ENCODE measurements around the gene FBXO27.

Gene FBXO27

DNA sequence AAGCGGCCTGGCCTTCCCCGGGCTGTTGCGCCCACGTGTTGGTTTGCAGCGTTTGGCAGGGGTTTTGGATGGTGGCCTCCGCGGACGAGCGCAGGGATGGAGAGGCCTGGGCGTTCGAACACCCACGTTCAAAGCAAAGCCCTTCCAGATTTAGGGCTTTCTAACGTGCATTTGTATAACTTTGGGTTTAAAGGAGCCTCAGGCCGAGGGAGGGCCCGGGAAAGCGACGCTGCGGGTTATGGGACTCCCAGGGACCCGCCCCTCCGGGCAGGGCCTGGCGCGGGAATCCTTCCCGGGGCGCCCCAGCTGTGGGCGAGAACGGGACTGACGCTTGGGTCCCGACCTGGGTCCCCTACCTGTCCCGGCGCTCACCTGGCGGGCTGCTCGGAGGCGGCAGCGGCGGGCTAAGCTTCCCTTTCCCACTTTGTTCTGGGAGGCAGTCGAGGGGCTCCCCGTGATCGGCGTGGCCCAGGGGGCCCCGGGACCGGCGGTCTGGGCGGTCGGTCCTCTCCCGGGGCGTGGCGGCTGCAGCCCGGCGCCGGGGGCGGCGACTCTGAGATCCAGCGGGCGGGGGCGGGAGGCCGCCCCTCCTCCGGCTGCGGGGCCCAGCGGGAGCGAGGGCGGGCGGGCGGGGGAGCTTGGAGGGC, 57.0 kb downstream of the FBXO27 start, which contains the start of gene FBXO17:
FBXO17 (minus strand) TSS at position 529 of the 647 bp plus-strand sequence. CDS start 25,423 bp downstream, outside the sequence.
- TF ChIP-seq, protein P1, sequence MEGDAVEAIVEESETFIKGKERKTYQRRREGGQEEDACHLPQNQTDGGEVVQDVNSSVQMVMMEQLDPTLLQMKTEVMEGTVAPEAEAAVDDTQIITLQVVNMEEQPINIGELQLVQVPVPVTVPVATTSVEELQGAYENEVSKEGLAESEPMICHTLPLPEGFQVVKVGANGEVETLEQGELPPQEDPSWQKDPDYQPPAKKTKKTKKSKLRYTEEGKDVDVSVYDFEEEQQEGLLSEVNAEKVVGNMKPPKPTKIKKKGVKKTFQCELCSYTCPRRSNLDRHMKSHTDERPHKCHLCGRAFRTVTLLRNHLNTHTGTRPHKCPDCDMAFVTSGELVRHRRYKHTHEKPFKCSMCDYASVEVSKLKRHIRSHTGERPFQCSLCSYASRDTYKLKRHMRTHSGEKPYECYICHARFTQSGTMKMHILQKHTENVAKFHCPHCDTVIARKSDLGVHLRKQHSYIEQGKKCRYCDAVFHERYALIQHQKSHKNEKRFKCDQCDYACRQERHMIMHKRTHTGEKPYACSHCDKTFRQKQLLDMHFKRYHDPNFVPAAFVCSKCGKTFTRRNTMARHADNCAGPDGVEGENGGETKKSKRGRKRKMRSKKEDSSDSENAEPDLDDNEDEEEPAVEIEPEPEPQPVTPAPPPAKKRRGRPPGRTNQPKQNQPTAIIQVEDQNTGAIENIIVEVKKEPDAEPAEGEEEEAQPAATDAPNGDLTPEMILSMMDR (IDR thresholded peaks at IDR 0.05; ENCODE audit: extremely low read depth, missing control alignments) = no peak
- DNase-seq (ENCODE audit: low spot score) = peak; percentile 71

DNA sequence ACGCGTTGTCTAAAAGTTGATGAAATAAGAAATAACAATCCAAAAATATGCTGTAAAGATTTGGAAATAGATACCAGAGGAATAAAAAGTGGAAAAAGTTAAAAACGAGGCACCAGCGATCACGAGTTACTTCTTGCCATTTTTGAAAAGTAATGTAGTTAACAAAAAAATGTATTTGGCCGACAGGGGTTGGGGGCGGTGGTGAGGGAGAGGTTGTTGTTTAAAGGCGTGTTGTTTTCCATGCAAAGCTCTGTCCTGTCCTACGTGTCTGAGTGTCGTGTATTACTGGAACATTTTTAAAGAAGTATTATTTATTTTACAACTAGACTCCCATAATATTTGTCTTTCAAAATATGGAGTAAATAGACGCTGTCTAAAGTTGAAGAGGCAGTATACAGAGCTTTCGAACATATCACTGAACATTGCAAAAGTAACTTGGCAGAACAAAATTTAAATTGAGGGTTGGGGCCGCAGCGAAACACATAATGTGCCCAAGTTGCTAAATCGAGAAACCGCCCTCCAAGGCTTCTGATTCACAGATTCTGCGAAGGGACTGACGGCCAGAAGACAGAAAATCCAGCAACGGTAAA, 57.6 kb downstream of the FBXO27 start:
- TF ChIP-seq, protein P1 (IDR thresholded peaks at IDR 0.05; ENCODE audit: extremely low read depth, missing control alignments) = no peak
- no peak for DNase-seq (ENCODE audit: low spot score)

Data from GM20000 (cell line).